Measurements from ENCODE around the gene TKFC. TPM values are rescaled to one million over a fixed set of nuclear protein-coding genes. Genes with fewer than 3 reads are reported as not detected.

Gene TKFC
- total RNA-seq, 1 donor: 30.0 TPM

- peaks cover 55% of the 10 kb centered on the region for H3K4me1 ChIP-seq (ENCODE audit: insufficient read depth, low read length)
- peaks cover 3% of the 10 kb centered on the region for H4K20me1 ChIP-seq (ENCODE audit: insufficient read depth, low read length)
- H3K27me3 ChIP-seq (ENCODE audit: insufficient read depth, low read length): no peaks in the 10 kb centered on the region
- TF ChIP-seq, protein P1, sequence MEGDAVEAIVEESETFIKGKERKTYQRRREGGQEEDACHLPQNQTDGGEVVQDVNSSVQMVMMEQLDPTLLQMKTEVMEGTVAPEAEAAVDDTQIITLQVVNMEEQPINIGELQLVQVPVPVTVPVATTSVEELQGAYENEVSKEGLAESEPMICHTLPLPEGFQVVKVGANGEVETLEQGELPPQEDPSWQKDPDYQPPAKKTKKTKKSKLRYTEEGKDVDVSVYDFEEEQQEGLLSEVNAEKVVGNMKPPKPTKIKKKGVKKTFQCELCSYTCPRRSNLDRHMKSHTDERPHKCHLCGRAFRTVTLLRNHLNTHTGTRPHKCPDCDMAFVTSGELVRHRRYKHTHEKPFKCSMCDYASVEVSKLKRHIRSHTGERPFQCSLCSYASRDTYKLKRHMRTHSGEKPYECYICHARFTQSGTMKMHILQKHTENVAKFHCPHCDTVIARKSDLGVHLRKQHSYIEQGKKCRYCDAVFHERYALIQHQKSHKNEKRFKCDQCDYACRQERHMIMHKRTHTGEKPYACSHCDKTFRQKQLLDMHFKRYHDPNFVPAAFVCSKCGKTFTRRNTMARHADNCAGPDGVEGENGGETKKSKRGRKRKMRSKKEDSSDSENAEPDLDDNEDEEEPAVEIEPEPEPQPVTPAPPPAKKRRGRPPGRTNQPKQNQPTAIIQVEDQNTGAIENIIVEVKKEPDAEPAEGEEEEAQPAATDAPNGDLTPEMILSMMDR (IDR thresholded peaks at IDR 0.05; ENCODE audit: extremely low read depth, low read depth, low read length): no peak
- H3K4me2 ChIP-seq (ENCODE audit: insufficient read depth, low read length): peak overlapping the region; percentile 99
- DNase-seq (ENCODE audit: insufficient read length, low spot score, missing footprints): peak; percentile 18
- H2AFZ ChIP-seq (ENCODE audit: low read length): no peak overlapping the region
- H3K79me2 ChIP-seq (ENCODE audit: insufficient read depth, low read length): peaks cover 44% of the 10 kb centered on the region
- peak overlapping the region; percentile 96 for H3K27ac ChIP-seq (ENCODE audit: low read depth, low read length)
- no peaks in the 10 kb centered on the region for H3K9me3 ChIP-seq (ENCODE audit: low read depth, low read length)
- no peak overlapping the region for H3K4me3 ChIP-seq (ENCODE audit: insufficient read depth, low read length)
- H3K36me3 ChIP-seq (ENCODE audit: insufficient read depth, low read length): peaks cover 55% of the 10 kb centered on the region
Observed at GRCh38 chr11:61364012-61364675, 31.1 kb downstream of the TKFC start.

DNA sequence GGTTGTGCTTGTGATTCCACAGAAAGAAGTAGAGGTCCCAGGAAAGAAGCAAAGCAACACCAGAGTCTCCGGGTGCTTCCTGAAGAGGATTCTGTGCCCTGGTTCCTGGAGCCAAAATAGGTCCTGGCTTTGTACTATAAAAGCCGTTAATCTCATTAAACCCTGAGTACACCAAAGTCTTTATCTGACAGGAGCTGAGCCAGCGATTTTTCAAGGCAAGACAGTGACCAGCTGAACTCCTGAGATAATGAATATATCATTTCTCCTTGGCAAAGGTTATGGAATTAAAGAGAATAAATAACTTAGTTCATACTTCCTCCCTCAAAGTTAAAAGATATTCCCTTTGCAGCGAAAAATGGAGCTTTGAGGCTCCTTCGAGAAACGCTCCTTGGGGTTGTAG is 34.4 kb downstream of the TKFC start:
- Histone ChIP-seq H2AFZ (ENCODE audit: low read length) (no peak overlapping the region), H3K79me2 (ENCODE audit: insufficient read depth, low read length) (peaks cover 27% of the 10 kb centered on the region), H3K36me3 (ENCODE audit: insufficient read depth, low read length) (peaks cover 56% of the 10 kb centered on the region), H3K4me3 (ENCODE audit: insufficient read depth, low read length) (no peak overlapping the region), H3K27ac (ENCODE audit: low read depth, low read length) (peak overlapping the region; percentile 92), H3K9me3 (ENCODE audit: low read depth, low read length) (no peaks in the 10 kb centered on the region), H3K4me1 (ENCODE audit: insufficient read depth, low read length) (peaks cover 52% of the 10 kb centered on the region), H4K20me1 (ENCODE audit: insufficient read depth, low read length) (no peaks in the 10 kb centered on the region), H3K27me3 (ENCODE audit: insufficient read depth, low read length) (no peaks in the 10 kb centered on the region), H3K4me2 (ENCODE audit: insufficient read depth, low read length) (no peak overlapping the region)
- TF ChIP-seq, protein P1 (IDR thresholded peaks at IDR 0.05; ENCODE audit: extremely low read depth, low read depth, low read length): no peak
- DNase-seq (ENCODE audit: insufficient read length, low spot score, missing footprints): no peak

DNA sequence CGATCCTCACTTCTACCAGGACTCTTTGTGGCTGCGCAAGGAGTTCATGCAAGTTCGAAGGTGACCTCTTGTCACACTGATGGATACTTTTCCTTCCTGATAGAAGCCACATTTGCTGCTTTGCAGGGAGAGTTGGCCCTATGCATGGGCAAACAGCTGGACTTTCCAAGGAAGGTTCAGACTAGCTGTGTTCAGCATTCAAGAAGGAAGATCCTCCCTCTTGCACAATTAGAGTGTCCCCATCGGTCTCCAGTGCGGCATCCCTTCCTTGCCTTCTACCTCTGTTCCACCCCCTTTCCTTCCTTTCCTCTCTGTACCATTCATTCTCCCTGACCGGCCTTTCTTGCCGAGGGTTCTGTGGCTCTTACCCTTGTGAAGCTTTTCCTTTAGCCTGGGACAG is 35.6 kb downstream of the TKFC start:
- Histone ChIP-seq H3K36me3 (ENCODE audit: insufficient read depth, low read length) (peaks cover 59% of the 10 kb centered on the region), H4K20me1 (ENCODE audit: insufficient read depth, low read length) (no peaks in the 10 kb centered on the region), H2AFZ (ENCODE audit: low read length) (no peak overlapping the region), H3K4me2 (ENCODE audit: insufficient read depth, low read length) (peak overlapping the region; percentile 41), H3K4me1 (ENCODE audit: insufficient read depth, low read length) (peaks cover 42% of the 10 kb centered on the region), H3K27ac (ENCODE audit: low read depth, low read length) (peak overlapping the region; percentile 100), H3K27me3 (ENCODE audit: insufficient read depth, low read length) (no peaks in the 10 kb centered on the region), H3K4me3 (ENCODE audit: insufficient read depth, low read length) (no peak overlapping the region), H3K9me3 (ENCODE audit: low read depth, low read length) (no peaks in the 10 kb centered on the region), H3K79me2 (ENCODE audit: insufficient read depth, low read length) (peaks cover 15% of the 10 kb centered on the region)
- TF ChIP-seq, protein P1 (IDR thresholded peaks at IDR 0.05; ENCODE audit: extremely low read depth, low read depth, low read length): no peak
- DNase-seq (ENCODE audit: insufficient read length, low spot score, missing footprints): no peak

DNA sequence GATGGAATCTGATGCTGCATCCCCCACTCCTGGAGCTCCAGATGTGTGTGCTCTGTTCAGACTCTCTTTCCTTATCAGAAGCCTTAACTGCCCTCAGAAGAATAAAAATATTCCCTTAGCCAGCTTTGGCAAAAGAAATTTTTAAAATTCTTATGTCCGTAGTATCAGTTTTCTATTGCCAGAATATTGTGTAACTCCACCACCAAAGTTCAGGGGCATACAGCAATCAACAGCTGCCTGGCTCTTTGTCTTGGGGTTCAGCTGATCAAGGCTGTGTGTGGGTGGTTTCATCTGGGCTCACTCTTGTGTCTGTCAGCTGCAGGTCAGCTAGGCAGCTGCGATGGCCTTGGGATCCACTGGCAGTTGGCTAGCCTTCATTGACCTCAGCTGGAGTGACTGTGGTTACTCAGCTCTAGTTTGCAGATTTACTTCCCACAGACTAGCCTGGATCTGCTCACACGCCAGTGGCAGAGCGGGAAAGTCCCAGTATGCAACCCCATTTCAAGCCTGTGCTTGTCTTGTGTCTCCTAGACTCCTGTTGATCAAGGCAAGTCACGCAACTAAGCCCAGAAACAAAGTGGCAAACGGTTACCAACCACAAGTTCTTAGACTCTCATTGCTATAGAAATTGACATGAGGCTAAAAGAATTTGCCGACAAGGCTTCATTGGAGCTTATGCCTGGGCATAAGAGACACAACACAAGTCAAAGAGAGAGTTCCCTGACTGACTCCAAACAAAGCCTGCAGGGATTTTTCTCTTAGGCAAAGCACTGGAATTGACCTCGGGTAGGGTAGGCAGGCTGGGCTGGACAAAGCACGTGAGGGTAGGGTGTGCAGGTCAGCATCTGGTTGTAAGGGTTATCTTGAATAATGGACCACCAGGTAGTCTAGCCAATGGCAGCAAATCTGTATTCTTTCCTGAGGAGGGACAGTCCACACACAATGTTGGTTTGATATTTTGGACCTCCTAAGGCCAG is 36.6 kb downstream of the TKFC start:
- H3K4me1 ChIP-seq (ENCODE audit: insufficient read depth, low read length): peaks cover 42% of the 10 kb centered on the region
- H3K27ac ChIP-seq (ENCODE audit: low read depth, low read length): peak overlapping the region; percentile 100
- H3K79me2 ChIP-seq (ENCODE audit: insufficient read depth, low read length): peaks cover 5% of the 10 kb centered on the region
- peak overlapping the region; percentile 10 for H3K4me3 ChIP-seq (ENCODE audit: insufficient read depth, low read length)
- no peaks in the 10 kb centered on the region for H3K9me3 ChIP-seq (ENCODE audit: low read depth, low read length)
- TF ChIP-seq, protein P1 (IDR thresholded peaks at IDR 0.05; ENCODE audit: extremely low read depth, low read depth, low read length): no peak
- H3K36me3 ChIP-seq (ENCODE audit: insufficient read depth, low read length): peaks cover 50% of the 10 kb centered on the region
- no peaks in the 10 kb centered on the region for H3K27me3 ChIP-seq (ENCODE audit: insufficient read depth, low read length)
- H2AFZ ChIP-seq (ENCODE audit: low read length): no peak overlapping the region
- peak overlapping the region; percentile 53 for H3K4me2 ChIP-seq (ENCODE audit: insufficient read depth, low read length)
- peak; percentile 92 for DNase-seq (ENCODE audit: insufficient read length, low spot score, missing footprints)
- H4K20me1 ChIP-seq (ENCODE audit: insufficient read depth, low read length): no peaks in the 10 kb centered on the region
